A673 (cell line): ENCODE measurements around the gene COMP.
"Not testable (repeated sequence)": the region's sequence is repeated elsewhere in the genome, so short reads cannot be mapped to it uniquely, and the experiment has no call there.

Experiments used
- EZH2 ChIP-seq: fragments of 200-600 bp; sonication (generic); IDR thresholded peaks from 2 replicates; pipeline ENCODE4 v1.6.1; 2017; ENCODE audit warnings: borderline replicate concordance, low read depth, mild to moderate bottlenecking, mixed read lengths, antibody characterized with exemption, low read length; ENCODE audit not compliant: poor library complexity, severe bottlenecking
- TF ChIP-seq, protein P1 (sequence below): fragments of 300-800, 200-600 bp; sonication (generic); conservative IDR thresholded peaks from 2 replicates; pipeline ENCODE4 v1.5.1; 2017; ENCODE audit warnings: low read depth, mild to moderate bottlenecking, antibody characterized with exemption, low read length, moderate library complexity, mixed read lengths

- TF ChIP-seq, protein P1, sequence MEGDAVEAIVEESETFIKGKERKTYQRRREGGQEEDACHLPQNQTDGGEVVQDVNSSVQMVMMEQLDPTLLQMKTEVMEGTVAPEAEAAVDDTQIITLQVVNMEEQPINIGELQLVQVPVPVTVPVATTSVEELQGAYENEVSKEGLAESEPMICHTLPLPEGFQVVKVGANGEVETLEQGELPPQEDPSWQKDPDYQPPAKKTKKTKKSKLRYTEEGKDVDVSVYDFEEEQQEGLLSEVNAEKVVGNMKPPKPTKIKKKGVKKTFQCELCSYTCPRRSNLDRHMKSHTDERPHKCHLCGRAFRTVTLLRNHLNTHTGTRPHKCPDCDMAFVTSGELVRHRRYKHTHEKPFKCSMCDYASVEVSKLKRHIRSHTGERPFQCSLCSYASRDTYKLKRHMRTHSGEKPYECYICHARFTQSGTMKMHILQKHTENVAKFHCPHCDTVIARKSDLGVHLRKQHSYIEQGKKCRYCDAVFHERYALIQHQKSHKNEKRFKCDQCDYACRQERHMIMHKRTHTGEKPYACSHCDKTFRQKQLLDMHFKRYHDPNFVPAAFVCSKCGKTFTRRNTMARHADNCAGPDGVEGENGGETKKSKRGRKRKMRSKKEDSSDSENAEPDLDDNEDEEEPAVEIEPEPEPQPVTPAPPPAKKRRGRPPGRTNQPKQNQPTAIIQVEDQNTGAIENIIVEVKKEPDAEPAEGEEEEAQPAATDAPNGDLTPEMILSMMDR, result not testable (repeated sequence)
- TF ChIP-seq EZH2, result not testable (repeated sequence)
Measured at GRCh38 chr19:18733762-18734332, 57.3 kb downstream of the COMP start.
